NCI-H510A (cell line): ENCODE results near the gene FIG4.
"Not testable (repeated sequence)": the region's sequence is repeated elsewhere in the genome, so short reads cannot be mapped to it uniquely, and the experiment has no call there.

Source experiments
- DNase-seq: peaks from one replicate; lab custom pipeline; 2025; lab: John Stamatoyannopoulos, UW

Gene FIG4

DNA sequence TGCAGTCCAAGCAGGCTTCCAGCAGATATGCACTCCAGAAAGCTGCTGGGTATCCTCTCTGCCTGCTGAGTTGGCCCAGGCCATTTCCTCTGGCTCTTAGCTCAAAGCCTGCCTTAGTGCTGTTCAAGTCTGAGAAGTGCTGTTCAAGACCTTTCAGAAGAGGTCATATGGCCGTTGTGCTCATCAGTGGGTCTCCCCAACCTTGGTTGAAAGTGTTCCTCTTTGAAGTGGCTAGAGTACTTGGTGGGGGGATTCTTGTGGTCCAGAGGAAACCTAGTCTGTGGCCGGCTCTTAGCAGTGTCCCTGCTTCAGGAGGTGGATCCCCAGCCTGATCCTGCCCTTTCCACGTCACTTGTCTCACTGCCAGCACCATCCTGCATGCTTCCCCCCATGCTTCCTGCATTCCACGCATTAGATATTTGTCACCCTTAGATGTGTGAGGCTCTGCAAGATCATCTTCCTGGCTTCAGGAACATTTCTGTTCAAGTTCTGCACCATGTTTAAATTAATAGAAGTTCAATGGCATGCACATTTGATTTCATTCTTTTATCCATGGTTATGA is 105.0 kb downstream of the FIG4 start:
- DNase-seq: no peak

DNA sequence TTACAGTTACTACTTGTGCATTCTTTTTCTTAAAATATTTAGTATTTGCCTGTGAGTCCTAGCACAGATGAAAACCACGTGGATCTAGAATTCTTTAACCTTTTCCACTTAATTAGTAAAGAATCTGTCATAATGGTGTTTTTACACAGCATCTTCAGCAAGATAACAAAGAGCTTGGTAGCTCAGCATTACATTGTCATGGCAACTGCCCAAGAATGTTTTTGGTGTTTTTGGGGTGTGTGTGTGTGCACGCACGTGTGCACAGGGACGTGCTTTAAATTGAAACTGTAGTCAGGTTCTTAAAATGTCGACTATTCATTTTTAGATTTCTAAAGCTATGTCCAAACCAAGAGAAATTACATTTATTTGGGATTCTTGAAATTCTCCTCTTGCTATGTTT is 108.0 kb downstream of the FIG4 start:
- no peak for DNase-seq

DNA sequence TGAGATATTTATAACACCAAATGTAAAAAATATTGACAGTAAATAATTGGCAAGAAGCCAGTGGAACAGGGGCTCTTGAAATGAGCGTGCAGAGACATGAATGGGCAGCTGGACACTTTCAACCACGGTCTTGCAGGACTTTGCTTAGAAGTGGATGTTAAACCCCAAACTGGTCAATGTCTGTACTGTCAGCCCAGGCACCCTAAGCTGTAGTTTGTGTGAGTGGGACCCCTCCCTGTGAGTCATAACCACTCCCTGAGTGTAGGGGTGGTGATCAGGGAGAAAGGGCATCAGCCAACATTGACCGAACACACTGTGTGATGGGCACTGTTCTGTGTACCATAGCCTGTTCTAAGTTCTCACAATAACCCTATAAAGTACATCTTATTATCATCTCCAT is 108.6 kb downstream of the FIG4 start:
- DNase-seq: no peak

DNA sequence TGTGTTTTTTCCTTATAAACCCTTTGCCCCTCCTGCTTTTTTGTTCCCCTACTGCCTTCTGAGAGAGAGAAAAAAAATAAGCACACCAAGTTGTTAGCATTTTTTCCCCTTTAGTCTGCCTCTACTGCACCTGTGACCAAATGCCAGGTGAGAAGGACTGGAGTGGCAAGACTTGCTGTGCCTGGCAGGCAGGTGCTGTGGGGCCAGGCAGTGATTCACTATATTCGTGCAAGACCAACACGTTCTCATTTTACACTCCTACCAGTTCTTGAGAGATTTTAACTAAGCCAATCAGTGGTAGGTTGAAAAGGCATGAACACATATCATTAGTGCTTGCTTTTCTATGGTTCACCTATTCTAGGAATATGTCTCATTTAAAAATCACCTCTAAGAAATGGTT is 109.7 kb downstream of the FIG4 start:
- peak; percentile 7 for DNase-seq

DNA sequence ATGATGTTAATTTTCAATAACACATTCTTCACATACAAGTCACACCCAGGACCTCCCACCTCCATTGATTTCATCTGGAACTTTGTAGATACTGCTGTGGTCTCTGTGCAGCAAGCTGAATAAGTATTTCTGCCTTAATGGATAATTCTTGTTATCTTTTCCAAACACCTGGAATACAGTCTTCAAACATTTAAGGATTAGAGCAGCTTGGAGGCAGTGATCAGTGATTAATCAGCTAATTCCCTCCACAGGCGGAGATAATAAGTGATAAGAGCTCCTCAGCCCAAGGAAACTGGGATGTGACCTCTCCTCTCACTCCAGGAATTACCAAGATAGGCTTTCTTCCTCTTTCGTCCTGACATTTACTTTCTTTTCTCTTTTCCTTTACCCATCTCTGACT is 110.7 kb downstream of the FIG4 start:
- DNase-seq: no peak

DNA sequence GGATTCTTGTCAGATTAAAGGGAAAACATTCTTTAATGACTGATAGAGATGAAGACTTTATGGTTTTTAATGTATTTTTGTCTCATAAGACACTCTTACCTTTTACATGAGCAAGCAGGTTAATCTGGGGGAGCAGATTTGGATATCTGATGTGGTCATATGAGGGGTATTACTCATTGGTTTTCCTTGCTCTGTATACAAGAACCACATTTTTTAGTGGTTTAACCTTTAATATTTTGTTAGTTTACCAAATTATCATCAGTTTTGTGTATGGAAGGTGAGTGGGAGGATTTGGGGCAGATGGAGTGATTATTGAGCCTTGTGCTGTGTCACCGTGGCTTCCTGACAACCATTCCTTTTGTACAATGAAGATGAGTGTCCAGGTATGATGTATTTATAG is 112.9 kb downstream of the FIG4 start:
- no peak for DNase-seq

DNA sequence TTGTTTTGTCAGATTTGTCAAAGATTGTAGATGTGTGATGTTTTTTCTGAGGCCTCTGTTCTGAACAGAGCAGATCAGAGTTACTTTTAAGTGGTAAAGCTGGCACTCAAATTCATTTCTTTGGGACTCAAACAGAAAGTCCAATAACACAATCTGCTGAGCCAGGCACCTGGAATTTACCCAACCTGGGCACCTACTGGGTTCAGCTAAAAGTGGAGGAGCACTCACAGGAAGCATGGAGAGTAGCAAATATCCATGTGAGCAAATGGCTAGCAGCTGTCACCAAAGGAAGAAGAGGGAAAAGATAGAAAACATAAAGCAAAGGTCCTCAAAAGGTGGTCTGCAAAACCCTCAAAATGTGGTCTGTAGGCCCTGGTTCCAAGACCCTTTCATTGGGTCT is 116.8 kb downstream of the FIG4 start:
- DNase-seq: no peak

DNA sequence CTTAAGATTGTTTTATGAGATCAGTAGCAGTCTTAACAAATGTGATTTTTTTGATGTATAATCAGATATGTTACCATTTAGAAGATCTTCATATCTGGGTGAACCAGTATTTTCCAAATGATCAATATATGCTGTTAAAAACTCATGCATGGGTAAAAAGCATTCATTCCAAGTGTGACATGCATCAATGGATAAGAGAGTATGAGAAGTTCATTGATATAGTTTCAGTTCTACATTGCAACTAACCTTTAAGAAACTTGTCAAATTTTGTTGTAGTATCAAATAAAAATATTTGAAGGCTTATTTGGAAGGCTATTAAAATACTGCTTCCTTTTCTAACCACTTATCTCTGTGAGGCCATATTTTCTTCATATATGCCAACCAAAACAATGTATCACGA is 117.7 kb downstream of the FIG4 start:
- DNase-seq: no peak

DNA sequence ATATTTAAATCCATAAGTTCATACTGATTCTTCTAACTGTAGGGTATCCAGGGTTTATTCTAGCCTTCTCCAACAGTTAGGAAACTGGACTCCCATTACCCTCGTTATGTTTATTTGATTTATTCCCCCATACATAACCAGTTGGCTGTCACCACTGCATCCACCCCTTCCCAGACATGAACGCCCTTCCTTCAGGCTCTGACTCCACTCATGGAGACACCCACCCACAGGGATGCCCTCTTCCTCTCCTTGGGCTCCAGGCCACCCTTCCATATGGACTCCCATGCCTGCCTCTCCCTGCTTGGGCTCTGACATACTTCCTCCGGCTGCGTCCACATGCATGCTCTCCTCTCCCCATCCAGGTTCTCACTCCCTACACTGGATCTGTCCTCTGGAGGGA is 124.0 kb downstream of the FIG4 start:
- no peak for DNase-seq

DNA sequence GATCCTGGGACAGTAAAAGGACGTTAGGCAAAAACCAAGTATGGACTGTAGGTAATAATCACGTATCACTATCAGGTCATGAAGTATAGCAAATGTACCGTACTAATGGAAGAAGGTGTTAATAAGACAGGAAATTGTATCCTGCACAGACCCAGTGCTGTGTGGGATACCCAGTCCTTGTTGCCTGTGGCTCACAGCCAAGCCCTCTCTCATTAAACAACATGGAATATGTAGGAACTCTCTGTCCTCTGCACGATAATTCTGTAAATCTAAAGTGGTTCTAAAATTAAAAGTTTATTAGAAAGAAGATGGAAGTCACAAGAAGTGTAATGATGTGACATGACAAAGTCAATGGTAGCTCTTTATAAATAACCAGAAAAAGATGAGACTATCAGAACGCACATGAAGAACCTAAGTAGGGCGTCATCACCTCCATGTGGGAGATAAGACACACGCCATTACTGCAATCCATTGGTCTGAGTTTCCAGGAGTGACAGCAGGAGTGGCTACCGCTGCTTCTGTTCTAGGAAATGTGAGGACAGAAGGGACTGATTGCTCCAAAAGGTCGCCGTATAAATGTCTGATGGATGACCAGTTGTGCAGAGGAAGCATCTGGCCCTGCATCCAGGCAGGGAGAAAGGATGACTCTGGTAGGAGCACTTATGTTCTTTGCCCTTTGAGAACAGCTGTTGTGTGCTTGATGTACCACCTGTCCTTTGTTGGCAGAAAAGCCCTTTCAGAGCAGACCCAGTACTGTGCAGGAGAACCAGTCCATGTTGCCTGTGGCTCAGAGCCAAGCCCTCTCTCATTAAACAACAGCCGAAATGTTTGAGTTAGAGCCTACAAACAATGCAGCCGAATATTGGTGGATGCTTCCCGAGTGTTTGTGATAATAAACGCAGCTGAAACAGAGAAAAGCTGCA is 125.6 kb downstream of the FIG4 start:
- DNase-seq: peak; percentile 34

DNA sequence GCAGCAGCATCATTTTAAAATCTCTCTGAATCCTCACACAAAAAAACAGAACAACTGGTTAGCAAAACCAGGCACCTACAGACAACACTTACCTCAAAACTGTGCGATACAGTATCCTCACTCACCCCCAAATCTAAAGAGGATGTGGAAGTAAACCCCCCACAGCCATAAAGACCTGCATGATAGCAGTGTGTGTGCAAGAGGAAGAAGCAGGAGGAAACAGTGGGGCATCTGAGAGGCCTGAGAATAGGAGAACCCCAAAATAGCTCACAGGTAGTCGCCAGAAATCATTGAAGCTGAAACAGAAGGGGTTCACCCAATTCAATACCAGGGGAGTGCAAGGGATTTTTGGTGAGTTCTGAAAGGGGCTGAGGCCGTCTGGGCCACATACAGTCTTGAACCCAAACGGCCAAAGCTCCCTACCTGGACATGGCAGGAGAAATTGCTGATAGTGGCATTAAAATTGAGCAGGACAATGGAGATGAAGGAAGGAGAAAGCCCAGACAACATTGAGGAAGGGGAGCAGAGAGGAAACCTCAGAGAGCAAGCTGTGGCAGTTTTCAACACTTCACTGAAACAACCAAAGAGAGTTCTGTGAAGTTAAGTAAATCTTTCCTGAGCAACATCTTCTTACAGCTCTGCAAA is 129.7 kb downstream of the FIG4 start:
- no peak for DNase-seq

DNA sequence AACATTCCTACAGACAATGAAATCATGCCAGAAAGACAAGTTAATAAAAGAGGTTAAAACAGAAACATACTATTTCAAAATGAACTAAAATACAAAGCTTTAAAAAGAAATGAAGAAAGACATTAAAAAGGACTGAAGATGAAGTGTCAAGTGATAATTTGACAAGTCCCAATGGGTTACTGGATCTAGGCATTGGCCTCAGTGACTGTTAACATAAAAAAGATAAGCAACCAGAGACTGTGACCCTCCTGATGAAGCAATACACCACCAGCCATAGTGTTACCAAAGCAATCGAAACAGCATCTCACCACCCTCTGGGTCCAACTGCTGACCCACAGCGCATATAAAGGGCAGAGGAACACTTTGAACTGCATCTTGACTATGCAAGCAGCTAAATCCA is 130.3 kb downstream of the FIG4 start:
- no peak for DNase-seq

DNA sequence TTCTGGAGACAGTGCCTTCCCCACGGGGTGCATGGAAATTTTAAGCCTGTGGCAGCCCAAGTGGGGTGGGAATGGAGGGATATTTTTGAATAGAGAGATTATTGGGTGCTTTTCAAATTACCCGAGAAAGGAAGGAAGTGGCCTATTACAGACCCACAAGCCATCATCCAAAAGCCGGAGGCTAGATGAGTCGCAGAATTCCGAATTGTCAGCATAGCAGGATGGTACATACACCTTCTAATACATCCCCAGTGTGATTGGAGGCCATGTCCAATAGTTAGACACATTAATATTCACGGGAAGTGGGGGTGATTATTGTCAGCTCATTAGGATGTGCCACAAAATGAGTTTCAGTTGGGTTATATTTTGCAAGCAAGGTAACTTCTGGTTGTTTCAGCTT is 133.0 kb downstream of the FIG4 start:
- DNase-seq: no peak

DNA sequence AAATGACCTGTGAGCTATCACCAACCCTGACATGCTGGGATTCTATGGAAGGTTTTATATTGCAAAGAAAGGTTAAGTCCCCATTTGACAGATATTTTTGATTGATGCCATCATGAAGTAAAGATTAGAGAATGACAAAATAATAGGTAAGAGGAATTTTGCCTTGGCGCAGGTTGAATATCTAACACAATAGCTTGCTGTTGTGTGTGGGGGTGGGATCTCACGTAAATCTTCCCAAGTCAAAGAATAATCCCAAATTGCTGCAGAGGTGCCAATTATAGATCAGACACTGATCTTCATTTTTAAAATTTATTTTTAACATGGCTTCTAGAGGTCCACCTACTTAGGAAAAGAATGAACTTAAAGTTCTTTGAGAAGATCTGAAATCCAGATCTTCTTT is 135.5 kb downstream of the FIG4 start:
- no peak for DNase-seq

DNA sequence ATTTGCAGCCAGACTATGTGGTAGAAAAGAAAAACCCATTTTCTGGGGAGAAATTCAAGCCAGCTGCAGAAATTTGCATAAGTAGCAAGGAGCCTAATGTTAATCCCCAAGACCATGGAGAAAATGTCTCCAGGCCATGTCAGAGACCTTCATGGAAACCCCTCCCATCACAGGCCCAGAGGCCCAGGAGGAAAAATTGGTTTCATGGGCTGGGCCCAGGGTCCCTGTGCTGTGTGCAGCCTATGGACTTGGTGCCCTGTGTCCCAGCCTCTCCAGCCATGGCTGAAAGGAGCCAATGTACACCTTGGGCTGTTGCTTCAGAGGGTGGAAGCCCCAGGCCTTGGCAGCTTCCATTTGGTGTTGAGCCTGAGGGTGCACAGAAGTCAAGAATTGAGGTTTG is 140.3 kb downstream of the FIG4 start:
- not testable (repeated sequence) for DNase-seq

DNA sequence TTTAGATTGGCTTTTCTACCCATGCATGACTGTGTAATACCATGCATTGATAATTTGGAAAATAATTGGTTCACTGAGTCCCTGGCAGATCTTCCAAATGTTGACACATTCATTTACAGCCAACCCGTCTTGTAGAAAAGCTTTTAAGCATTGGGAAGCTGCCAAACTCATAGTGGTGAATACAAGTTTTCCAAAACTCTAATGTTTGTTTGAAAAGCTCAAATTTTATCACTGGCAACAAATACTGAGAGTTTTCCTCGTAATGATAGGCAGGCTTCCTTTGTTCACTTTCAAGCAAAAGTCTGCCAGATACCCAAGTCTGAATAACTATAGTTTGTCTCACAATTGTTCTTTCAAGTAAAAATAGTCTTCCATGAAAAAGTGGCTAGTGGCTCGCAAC is 143.0 kb downstream of the FIG4 start:
- DNase-seq: no peak

DNA sequence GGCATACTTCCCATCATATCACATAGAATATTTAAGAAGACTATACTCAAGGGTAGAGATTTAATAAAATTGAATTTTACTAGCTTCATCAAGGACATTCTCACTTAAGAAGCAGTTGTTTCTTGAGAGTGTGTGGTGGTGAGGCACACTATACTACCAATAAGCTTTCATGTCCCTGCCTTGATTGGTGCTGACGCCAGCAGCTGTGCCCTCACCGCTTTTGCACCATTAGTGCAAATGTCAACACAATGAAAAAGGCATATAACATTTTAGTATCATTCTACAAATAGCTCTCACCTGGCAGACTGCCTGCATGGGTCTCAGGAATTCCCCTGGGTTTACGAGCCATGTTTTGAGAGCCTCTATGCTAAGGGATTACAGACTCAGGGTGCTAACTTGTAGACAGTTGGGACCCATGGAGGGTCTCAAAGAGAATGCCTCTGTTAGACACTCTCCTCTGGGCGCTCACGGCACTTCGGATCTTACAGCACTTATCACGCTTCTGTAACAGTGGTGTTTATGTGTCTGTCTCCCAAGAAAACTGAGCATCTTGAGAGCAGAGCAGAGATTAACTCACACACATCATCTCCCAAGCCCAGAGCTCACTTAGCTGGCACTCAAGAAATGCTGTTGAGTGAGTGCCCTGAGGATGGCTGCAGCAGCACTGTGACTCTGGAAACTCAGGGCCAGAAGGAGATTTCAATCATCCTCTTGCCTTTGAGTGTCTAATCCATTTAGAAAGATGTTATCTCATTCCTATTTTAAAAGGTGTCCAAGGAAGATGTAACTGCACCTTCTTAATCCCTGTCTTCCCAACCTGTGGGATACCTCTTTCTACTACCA is 143.7 kb downstream of the FIG4 start:
- no peak for DNase-seq

DNA sequence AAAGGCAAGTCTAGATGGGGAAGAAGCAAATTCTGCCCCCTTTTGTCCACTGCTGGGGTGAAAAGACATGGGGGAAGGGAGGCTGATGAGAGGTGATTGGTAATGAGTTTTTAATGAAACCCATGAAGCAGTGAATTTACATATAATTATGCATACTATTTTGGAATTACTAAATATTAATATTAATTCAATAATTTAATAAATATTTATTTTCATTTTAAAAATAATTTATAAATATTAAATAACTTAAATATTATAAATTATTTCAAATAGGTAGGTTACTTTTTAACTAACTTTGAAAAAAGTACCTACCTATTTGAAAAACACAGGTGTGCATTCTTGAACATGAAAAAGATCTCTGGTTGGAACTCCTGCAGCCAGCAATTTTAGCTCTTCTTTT is 148.9 kb downstream of the FIG4 start:
- DNase-seq: no peak

DNA sequence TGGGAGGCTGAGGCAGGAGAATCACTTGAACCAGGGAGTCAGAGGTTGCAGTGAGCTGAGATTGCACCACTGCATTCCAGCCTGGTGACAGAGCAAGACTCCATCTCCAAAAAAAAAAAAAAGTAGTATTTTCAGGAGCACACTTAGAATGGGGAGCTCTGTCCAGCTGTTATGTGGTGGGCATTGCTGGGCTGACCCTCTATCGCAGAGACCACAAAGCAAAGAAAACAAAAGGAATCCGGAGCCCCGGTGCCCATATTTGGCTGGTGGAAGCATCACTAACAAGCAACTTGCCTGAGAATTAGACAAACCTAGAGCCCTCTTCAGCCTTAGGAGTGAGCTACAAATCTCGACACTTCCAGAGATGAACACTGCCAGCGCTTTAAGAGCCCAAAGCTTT is 149.7 kb downstream of the FIG4 start:
- no peak for DNase-seq

DNA sequence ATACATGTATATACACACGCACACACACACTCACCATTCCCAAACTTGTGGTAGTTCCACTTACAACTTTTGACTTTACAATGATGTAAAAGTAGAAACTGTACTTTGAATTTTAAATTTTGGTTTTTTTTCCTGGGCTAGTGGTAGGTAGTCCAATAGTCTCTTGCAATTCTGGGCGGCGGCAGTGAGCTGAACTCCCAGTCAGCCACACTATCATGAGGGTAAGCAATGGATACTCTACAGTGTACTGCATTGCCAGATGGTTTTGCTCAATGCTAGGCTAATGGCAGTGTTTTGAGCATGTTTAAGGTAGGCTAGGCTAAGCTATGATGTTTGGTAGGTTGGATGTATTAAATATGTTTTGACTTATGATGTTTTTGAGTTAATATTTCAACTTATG is 150.8 kb downstream of the FIG4 start:
- no peak for DNase-seq

DNA sequence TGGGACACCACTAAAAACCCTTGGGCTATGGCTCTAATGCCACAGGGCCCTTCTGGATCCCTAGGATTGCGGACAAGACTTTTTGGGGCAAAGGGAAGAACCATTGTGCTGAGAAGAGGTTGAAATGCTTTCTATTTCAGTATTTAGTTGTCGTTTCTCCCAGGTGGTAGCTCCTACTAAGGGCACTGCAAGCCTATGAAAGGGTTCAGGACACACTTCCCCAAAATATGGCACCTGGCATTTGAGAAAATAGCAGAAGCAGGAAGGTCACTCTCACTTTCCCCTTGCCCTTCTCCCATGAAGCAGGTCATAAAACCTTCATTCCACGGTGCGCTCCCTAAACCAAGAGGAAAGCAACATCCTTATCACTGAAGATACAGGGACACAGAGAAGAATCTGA is 161.6 kb downstream of the FIG4 start:
- DNase-seq: no peak

DNA sequence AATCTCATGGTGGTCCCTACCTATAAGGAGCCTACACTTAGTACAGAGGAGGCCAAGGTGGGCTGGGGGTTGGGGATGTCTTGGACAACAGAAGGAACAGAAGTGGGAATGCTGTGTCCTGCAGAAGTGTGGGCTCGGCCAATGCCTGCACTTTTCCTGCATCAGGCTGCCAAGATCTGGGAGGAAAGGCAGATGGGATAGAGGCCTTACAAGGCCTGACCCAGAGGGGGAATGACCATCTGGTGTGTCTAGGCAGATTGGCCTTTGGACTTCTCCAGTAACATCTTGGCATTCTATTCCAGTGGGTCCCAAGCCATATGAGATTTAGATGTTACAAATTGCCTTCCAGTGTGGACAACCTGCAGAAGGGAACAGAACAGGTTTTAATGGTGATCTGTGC is 162.3 kb downstream of the FIG4 start:
- DNase-seq: no peak
